Iris pigment epithelial cell (primary cell): ENCODE results near the gene ARHGAP8.

ENCODE experiments used
- DNase-seq: peaks from one replicate; pipeline ENCODE4 v3.0.0-alpha.2; 2011; ENCODE audit warnings: low read depth

The ARHGAP8 gene

DNA sequence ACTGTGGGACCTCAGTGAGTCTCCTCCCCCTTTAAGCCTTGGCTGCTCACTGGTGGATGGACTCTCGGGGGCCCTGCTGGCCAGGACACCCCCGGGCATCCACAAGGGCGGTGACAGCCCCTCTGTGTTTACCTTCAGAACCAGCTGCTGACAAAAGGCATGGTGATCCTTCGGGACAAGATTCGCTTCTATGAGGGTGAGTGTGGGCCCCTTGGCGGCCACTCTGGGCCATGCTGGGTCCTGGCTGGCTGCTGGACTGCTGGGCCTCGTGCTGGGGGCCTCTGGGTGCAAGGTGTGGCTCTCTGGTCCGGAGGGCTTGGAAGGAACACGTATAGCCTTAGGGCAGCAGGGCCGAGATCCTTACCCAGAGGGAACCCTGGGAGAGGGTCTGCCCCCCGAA is 25.9 kb upstream of the ARHGAP8 start:
- no peak for DNase-seq

- DNase-seq: no peak
Measured at GRCh38 chr22:44727148-44727547, 25.2 kb upstream of the ARHGAP8 start.

GRCh38 chr22:44727709-44728108 is 24.7 kb upstream of the ARHGAP8 start:
- no peak for DNase-seq

GRCh38 chr22:44728761-44729324 is 23.5 kb upstream of the ARHGAP8 start:
- DNase-seq: no peak

- DNase-seq: peak; percentile 73
Measured at GRCh38 chr22:44729391-44730021, 22.9 kb upstream of the ARHGAP8 start.

- DNase-seq: no peak
Measured at GRCh38 chr22:44730022-44730393, 22.4 kb upstream of the ARHGAP8 start.

DNA sequence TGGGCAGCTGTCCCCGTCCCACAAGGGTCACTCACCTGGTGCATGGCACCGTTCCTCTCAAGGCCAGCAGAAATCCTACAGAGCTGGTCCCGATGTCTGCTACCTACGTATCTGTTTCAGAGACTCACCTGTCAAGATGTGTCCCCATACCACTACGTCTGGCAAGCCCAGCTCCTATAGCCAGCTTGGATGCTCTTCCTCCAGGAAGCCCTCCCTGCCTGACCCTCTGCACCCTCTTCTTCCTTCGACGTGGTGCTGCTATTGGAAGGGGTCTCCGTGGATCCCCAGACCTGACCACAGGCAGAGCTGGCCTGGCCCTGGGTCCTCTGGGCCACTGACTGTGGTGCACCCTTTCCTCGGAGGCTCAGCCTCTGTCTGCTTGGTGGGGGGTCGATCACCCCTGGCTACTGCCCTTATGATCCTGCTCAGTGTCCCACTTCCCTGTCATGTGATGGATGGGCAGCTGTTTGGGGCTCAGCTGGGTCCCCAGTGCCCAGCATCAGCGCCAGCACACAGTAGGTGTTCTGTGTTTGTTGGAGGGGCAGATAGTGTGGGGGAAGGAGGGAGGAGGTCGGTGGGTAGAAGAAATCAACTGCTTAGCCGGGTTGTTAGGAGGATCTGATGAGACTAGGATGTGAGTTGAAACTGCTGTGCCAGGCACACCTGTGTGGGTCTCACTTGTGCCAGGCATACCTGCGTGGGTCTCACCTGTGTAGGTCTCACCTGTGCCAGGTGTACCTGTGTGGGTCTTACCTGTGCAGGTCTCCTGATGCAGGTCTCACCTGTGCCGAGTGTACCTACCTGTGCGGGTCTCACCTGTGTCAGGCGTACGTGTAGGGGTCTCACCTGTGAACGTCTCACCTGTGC is 21.7 kb upstream of the ARHGAP8 start:
- DNase-seq: no peak

GRCh38 chr22:44731357-44731970 is 20.9 kb upstream of the ARHGAP8 start:
- no peak for DNase-seq

DNA sequence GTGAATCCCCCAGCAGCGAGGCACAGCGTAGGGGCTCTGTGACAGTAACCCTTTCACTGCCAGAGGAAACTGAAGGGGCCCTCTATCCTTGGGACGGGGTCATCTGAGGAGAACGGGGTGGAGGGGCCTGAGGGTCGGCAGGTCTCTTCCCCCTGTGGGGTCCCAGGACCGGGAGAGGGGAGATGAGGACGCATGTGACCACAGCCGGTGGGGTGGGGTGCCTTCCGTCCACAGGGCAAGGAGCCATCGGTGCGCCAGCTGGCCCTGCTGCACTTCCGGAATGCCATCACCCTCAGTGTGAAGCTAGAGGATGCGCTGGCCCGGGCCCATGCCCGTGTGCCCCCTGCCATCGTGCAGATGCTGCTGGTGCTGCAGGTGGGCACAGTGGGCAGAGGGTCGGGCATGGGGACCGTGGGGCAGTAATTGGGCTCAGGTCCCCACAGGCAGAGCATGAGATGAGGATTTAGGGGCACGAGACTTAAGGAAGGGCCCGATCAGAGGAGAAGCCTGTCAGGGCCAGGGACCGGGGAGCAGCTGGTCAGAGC is 20.3 kb upstream of the ARHGAP8 start:
- no peak for DNase-seq

- no peak for DNase-seq
Measured at GRCh38 chr22:44732661-44733060, 19.7 kb upstream of the ARHGAP8 start.

GRCh38 chr22:44733426-44734106 is 18.8 kb upstream of the ARHGAP8 start:
- DNase-seq: no peak

DNA sequence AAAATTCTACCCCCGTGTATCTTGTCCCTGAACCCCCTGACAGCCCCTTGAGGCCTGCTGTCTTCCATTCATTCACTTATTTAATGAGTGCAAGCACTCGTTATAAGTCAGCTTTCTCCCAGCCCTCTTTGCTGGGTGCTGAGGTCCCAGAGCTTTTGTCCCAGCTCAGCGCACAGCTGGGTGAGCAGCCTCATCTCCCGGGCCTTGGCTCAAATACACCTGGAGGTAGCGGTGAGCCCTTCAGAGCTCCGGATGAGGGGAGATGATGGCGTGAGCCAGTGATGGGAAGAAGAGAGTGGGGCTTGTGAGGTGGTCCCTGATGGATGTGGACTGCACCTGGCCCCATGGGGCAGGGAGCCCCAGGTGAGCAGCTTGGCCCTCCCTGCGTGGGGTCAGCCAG is 18.1 kb upstream of the ARHGAP8 start:
- no peak for DNase-seq

DNA sequence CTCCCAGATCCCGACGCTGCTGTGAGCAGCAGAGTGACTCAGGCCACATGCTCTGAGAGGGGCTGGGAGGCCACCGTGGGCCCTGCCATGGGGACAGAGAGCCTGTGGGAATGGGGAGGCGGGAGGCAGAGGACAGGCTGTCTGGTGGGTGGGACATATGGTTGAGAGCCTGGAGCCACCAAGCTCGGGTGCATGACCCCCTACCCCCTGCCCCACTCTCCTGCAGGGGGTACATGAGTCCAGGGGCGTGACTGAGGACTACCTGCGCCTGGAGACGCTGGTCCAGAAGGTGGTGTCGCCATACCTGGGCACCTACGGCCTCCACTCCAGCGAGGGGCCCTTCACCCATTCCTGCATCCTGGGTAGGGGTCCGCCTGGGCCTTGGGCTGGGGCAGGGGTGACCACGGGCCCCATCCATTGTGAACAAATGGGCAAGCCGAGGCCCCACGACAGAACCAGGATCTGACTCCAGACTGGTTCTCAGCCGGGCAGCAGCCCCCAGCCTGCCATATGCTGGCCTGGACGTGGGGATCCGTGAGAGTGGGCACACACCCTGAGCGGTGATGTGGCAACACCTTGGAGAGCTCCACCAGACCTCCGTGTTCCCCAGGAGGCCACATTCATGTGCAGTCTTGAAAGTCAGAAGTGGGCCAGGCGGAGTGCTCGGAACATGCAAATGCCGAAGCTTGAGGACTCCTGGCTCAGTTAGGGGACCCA is 17.4 kb upstream of the ARHGAP8 start:
- DNase-seq: no peak

DNA sequence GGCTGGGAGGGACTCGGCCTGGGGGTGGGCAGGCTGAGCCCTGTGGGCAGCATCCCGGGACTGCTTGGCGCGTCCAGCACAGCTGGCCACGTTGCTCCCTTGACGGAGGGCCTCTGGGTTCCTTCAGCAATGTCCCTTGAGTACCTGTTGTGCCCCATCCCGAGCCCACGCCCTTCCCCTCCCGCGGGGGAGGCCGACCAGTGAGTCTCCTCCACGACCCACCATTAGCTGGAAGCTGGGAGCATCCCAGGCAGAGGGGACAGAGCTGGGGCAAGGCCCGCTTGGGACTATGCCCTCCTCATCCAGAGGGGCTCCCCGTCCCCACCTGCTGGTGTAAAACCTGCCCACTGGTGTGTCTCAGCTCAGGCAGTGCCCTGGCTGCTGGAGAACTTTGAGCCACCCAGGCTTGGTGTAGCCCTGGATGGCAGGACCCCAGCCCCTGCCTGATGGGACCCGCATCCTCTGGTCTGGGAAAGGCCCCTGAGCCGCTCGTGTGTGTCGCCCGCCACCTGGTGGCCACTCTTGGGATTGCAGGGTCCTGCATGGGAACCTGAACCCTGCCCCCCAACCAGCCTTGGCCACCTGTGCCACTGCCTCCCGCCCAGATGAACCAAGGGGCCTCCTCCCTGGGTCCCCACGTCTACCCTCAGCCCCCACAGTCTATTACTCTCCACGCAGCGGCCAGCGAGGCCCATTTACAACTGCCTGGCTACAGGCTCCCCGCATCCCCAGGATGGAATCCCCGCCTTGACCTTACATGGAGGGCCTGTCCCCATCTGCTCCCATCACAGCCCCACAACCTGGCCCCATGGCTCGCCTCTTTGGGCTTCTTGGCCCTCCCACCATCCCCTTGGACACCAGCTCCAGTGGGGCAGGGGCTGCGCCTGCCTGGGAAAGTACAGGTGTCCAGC is 16.6 kb upstream of the ARHGAP8 start:
- DNase-seq: peak; percentile 25

DNA sequence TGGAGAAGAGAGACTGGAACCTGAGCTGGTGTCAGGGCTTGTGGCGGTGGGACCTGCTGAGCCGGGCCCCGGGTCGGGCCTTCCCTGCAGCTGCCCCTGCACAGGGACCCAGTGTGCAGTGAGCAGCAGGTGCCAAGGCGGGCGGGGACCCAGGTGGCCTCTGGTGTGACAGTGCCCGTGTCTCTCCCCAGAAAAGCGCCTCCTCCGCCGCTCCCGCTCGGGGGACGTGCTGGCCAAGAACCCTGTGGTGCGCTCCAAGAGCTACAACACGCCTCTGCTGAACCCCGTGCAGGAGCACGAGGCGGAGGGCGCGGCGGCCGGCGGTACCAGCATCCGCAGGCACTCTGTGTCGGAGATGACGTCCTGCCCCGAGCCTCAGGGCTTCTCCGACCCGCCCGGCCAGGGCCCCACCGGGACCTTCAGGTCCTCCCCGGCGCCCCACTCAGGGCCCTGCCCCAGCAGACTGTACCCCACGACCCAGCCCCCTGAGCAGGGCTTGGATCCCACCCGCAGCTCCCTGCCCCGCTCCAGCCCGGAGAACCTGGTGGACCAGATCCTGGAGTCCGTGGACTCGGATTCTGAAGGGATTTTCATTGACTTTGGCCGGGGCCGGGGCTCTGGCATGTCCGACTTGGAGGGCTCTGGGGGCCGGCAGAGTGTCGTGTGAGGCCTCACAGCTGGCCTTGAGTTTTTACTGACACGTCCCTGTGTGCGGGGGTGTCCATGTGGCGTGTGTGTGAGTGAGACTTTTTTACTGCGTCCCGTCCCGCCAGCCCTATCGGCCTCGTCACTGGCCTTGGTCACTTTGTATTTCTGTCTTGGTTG is 15.6 kb upstream of the ARHGAP8 start:
- no peak for DNase-seq

- DNase-seq: no peak
Measured at GRCh38 chr22:44737406-44738346, 14.7 kb upstream of the ARHGAP8 start.

- peak; percentile 26 for DNase-seq
Measured at GRCh38 chr22:44738347-44738715, 14.0 kb upstream of the ARHGAP8 start.

GRCh38 chr22:44739024-44739423 is 13.4 kb upstream of the ARHGAP8 start:
- no peak for DNase-seq
